HepG2 (cell line): Measurements from ENCODE around the gene TNFRSF25. TPM values are rescaled to one million over a fixed set of nuclear protein-coding genes. Genes with fewer than 3 reads are reported as not detected.
A peak's percentile ranks its signal among the peaks of the same experiment; 100 is the strongest.

Experiments
- E2F1 ChIP-seq: sonication (generic); formaldehyde crosslinking; IDR thresholded peaks from 2 replicates; pipeline ENCODE4 v1.5.0; 2020; ENCODE audit warnings: missing genetic modification reagents
- HNRNPH1 ChIP-seq: fragments of 200-400 bp; formaldehyde crosslinking; optimal IDR thresholded peaks from 2 replicates; pipeline ENCODE3; 2017; ENCODE audit warnings: mild to moderate bottlenecking, low read depth, low read length
- KLF11 ChIP-seq: IDR thresholded peaks from 2 replicates; pipeline ENCODE4 v1.6.1; 2016; ENCODE audit warnings: missing compliant biosample characterization
- MED8 ChIP-seq: sonication (generic); formaldehyde crosslinking; IDR thresholded peaks from 2 replicates; pipeline ENCODE4 v1.8.1; 2023; ENCODE audit warnings: mild to moderate bottlenecking, missing genetic modification reagents; ENCODE audit not compliant: insufficient replicate concordance
- RFX1 ChIP-seq: fragments of 450-650 bp; IDR thresholded peaks from 2 replicates; pipeline ENCODE4 v1.6.1; 2017
- RFXAP ChIP-seq: sonication (generic); formaldehyde crosslinking; IDR thresholded peaks from 2 replicates; pipeline ENCODE4 v1.4.0; 2020; ENCODE audit warnings: missing genetic modification reagents, borderline replicate concordance
- RXRB ChIP-seq: IDR thresholded peaks from 2 replicates; pipeline ENCODE4 v1.6.1; 2016; ENCODE audit warnings: borderline replicate concordance, missing genetic modification reagents, missing compliant biosample characterization
- XBP1 ChIP-seq: sonication (generic); formaldehyde crosslinking; IDR thresholded peaks from 2 replicates; pipeline ENCODE4 v1.5.0; 2020; ENCODE audit warnings: missing genetic modification reagents
- ZFP36 ChIP-seq: fragments of 150-350 bp; IDR thresholded peaks from 2 replicates; pipeline ENCODE4 v1.6.1; 2018; ENCODE audit warnings: borderline replicate concordance, low read length, low read depth; ENCODE audit not compliant: partially characterized antibody
- ZFX ChIP-seq: sonication (generic); formaldehyde crosslinking; IDR thresholded peaks from 2 replicates; pipeline ENCODE4 v1.4.0; 2020; ENCODE audit warnings: mild to moderate bottlenecking, low read depth, missing genetic modification reagents, moderate library complexity
- ZNF124 ChIP-seq: sonication (generic); formaldehyde crosslinking; IDR thresholded peaks from 2 replicates; pipeline ENCODE4 v1.4.0; 2020; ENCODE audit warnings: missing genetic modification reagents
- ZNF142 ChIP-seq: sonication (generic); formaldehyde crosslinking; IDR thresholded peaks from 2 replicates; pipeline ENCODE4 v1.4.0; 2020; ENCODE audit warnings: missing genetic modification reagents
- ZNF274 ChIP-seq: sonication (generic); formaldehyde crosslinking; IDR thresholded peaks from 2 replicates; pipeline ENCODE4 v1.5.1; 2020; ENCODE audit warnings: mild to moderate bottlenecking, missing genetic modification reagents
- ZNF674 ChIP-seq: sonication (generic); formaldehyde crosslinking; IDR thresholded peaks from 2 replicates; pipeline ENCODE4 v1.5.0; 2020; ENCODE audit warnings: low read depth, mild to moderate bottlenecking, missing genetic modification reagents
- ZNF747 ChIP-seq: sonication (generic); formaldehyde crosslinking; IDR thresholded peaks from 2 replicates; pipeline ENCODE4 v1.8.1; 2023; ENCODE audit warnings: missing genetic modification reagents, mild to moderate bottlenecking, borderline replicate concordance
- ZNF782 ChIP-seq: sonication (generic); formaldehyde crosslinking; IDR thresholded peaks from 2 replicates; pipeline ENCODE4 v1.4.0; 2020; ENCODE audit warnings: missing genetic modification reagents, mild to moderate bottlenecking, borderline replicate concordance
- polyA plus RNA-seq, 8 experiments: library from polyadenylated mRNA; depleted of rRNA in 3 of 8; stranded (reverse) in 7 of 8; unstranded in 1 of 8; fragments of >200 nt; fragmentation: Illumina TruSeq in 4 of 8; extraction: Trizol in 4 of 8; gene quantifications; 2 replicates each; pipeline versions ENCODE4 v1.2.1 to v1.2.3, GENCODE V29; 2011 to 2016; ENCODE audit warnings: low read depth in 4 of 8, missing spikeins in 1 of 8, mixed read lengths in 1 of 8; ENCODE audit not compliant: insufficient read depth in 1 of 8
- total RNA-seq, 5 experiments: library from RNA; depleted of rRNA; stranded (reverse); fragments of >200 nt; fragmentation: Illumina TruSeq; extraction: Trizol; gene quantifications; 2 replicates each; pipeline ENCODE4 v1.2.3, GENCODE V29; 2016; ENCODE audit warnings: low read depth in 1 of 5
- TF ChIP-seq, protein P1 (sequence below): sonication (generic); formaldehyde crosslinking; IDR thresholded peaks from 2 replicates; pipeline ENCODE4 v1.8.1; 2022; ENCODE audit warnings: mild to moderate bottlenecking, missing genetic modification reagents
- TF ChIP-seq, protein P2 (sequence below), 2 experiments: fragments of 450-650 bp in 1 of 2; sonication (generic) in 1 of 2; formaldehyde crosslinking; IDR thresholded peaks; 2 replicates each; pipeline versions ENCODE4 v1.5.0 to v1.8.0; 2020 to 2022; ENCODE audit warnings: mild to moderate bottlenecking in 1 of 2, missing genetic modification reagents in 1 of 2
- TF ChIP-seq, protein P3 (sequence below): sonication (generic); formaldehyde crosslinking; conservative IDR thresholded peaks from 2 replicates; pipeline ENCODE4 v1.8.0; 2022; ENCODE audit warnings: mild to moderate bottlenecking, moderate library complexity, missing genetic modification reagents

Gene TNFRSF25
- total and polyA plus RNA-seq, 2 of the 13 experiments (the other 11 are each of a cell fraction or from before 2014, with no cell fraction given) = 1.4 to 1.5 TPM

- TF ChIP-seq, protein P1, sequence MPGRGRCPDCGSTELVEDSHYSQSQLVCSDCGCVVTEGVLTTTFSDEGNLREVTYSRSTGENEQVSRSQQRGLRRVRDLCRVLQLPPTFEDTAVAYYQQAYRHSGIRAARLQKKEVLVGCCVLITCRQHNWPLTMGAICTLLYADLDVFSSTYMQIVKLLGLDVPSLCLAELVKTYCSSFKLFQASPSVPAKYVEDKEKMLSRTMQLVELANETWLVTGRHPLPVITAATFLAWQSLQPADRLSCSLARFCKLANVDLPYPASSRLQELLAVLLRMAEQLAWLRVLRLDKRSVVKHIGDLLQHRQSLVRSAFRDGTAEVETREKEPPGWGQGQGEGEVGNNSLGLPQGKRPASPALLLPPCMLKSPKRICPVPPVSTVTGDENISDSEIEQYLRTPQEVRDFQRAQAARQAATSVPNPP (CRISPR knock-in tag) = no peak
- TF ChIP-seq ZNF142 (CRISPR knock-in tag) (no peak), KLF11 (CRISPR knock-in tag) (no peak), ZNF782 (CRISPR knock-in tag) (no peak), RFX1 (no peak), RXRB (CRISPR knock-in tag) (no peak), HNRNPH1 (no peak), MED8 (CRISPR knock-in tag) (no peak), XBP1 (CRISPR knock-in tag) (no peak), ZNF674 (CRISPR knock-in tag) (no peak), ZFX (CRISPR knock-in tag) (peak; percentile 29; the same call in 1 of the 2 replicates), ZFP36 (no peak), ZNF124 (no peak), E2F1 (CRISPR knock-in tag) (no peak), ZNF274 (CRISPR knock-in tag) (no peak), RFXAP (CRISPR knock-in tag) (no peak), ZNF747 (no peak)
- TF ChIP-seq, protein P2, sequence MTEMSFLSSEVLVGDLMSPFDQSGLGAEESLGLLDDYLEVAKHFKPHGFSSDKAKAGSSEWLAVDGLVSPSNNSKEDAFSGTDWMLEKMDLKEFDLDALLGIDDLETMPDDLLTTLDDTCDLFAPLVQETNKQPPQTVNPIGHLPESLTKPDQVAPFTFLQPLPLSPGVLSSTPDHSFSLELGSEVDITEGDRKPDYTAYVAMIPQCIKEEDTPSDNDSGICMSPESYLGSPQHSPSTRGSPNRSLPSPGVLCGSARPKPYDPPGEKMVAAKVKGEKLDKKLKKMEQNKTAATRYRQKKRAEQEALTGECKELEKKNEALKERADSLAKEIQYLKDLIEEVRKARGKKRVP (CRISPR knock-in tag; IDR thresholded peaks at IDR 0.05) = no peak
- TF ChIP-seq, protein P3, sequence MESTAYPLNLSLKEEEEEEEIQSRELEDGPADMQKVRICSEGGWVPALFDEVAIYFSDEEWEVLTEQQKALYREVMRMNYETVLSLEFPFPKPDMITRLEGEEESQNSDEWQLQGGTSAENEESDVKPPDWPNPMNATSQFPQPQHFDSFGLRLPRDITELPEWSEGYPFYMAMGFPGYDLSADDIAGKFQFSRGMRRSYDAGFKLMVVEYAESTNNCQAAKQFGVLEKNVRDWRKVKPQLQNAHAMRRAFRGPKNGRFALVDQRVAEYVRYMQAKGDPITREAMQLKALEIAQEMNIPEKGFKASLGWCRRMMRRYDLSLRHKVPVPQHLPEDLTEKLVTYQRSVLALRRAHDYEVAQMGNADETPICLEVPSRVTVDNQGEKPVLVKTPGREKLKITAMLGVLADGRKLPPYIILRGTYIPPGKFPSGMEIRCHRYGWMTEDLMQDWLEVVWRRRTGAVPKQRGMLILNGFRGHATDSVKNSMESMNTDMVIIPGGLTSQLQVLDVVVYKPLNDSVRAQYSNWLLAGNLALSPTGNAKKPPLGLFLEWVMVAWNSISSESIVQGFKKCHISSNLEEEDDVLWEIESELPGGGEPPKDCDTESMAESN = no peak
Observed at GRCh38 chr1:6464514-6464836, 1.5 kb downstream of the TNFRSF25 start (continued).
